Measurements from ENCODE around the gene PDHB.

GRCh38 chr3:58403513-58404109 lies 30.0 kb downstream of the PDHB start:
- no peak for TF ChIP-seq NCOR1 (IDR thresholded peaks at IDR 0.05; ENCODE audit: borderline replicate concordance, low read length)
- TF ChIP-seq ZNF274 (CRISPR knock-in tag; IDR thresholded peaks at IDR 0.05), result no peak
- no peak for TF ChIP-seq SIN3B (IDR thresholded peaks at IDR 0.05; ENCODE audit: low read length)
- no peak for TF ChIP-seq NPAS2 (CRISPR knock-in tag; IDR thresholded peaks at IDR 0.05; ENCODE audit: borderline replicate concordance)
- TF ChIP-seq ARID2 (CRISPR knock-in tag; IDR thresholded peaks at IDR 0.05; ENCODE audit: borderline replicate concordance), result no peak
- TF ChIP-seq UBTF (CRISPR knock-in tag; IDR thresholded peaks at IDR 0.05), result no peak
- TF ChIP-seq CREB1 (IDR thresholded peaks at IDR 0.05), result no peak
- TF ChIP-seq CREB1 (CRISPR knock-in tag; IDR thresholded peaks at IDR 0.05), result no peak
- TF ChIP-seq POLR2A (IDR thresholded peaks at IDR 0.05; ENCODE audit: insufficient read depth in 1 of 2, low read depth in 2 of 2, low read length in 2 of 2), result no peak
- no peak for TF ChIP-seq CTCF (CRISPR knock-in tag; IDR thresholded peaks at IDR 0.05)
- TF ChIP-seq MXD4 (CRISPR knock-in tag; IDR thresholded peaks at IDR 0.05), result no peak
- TF ChIP-seq ZNF138 (CRISPR knock-in tag; IDR thresholded peaks at IDR 0.05; ENCODE audit: low read depth), result no peak
- no peak for TF ChIP-seq ZFP41 (CRISPR knock-in tag; IDR thresholded peaks at IDR 0.05; ENCODE audit: borderline replicate concordance)
- no peak for TF ChIP-seq TFAP4 (IDR thresholded peaks at IDR 0.05; ENCODE audit: borderline replicate concordance, low read depth)
- no peak for TF ChIP-seq PRDM15 (CRISPR knock-in tag; IDR thresholded peaks at IDR 0.05)

Measured in HepG2 (cell line).